B cell (primary cell): ENCODE results near the gene TRIM66.

Experiments
- EZH2 ChIP-seq: IDR thresholded peaks from 2 replicates; pipeline ENCODE4 v1.6.1; 2012; ENCODE audit warnings: borderline replicate concordance, low read depth, mild to moderate bottlenecking, moderate library complexity, low read length; ENCODE audit not compliant: insufficient read depth, poor library complexity, severe bottlenecking
- TF ChIP-seq, protein P1 (sequence below): fragments of 200-600 bp; IDR thresholded peaks from one replicate; pipeline ENCODE4 v1.8.0; 2022; ENCODE audit warnings: antibody characterized with exemption, mild to moderate bottlenecking

DNA sequence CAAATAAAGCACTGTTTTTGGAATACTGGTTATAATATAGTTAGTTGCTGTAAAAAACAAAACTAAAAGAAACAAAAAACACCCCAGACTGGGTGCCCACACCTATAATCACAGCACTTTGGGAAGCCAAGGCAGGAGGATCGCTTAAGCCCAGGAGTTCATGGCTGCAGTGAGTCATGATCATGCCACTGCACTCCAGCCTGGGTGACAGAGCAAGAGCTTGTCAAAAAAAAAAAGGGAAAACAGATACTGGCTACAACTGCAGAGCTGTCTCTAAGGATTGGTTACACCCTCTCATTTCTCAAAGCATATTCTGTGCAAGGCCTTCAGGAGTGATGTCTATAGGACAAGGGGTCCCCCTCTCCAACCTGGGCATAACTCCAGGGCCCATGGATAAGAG lies 73.8 kb downstream of the TRIM66 start:
- TF ChIP-seq, protein P1, sequence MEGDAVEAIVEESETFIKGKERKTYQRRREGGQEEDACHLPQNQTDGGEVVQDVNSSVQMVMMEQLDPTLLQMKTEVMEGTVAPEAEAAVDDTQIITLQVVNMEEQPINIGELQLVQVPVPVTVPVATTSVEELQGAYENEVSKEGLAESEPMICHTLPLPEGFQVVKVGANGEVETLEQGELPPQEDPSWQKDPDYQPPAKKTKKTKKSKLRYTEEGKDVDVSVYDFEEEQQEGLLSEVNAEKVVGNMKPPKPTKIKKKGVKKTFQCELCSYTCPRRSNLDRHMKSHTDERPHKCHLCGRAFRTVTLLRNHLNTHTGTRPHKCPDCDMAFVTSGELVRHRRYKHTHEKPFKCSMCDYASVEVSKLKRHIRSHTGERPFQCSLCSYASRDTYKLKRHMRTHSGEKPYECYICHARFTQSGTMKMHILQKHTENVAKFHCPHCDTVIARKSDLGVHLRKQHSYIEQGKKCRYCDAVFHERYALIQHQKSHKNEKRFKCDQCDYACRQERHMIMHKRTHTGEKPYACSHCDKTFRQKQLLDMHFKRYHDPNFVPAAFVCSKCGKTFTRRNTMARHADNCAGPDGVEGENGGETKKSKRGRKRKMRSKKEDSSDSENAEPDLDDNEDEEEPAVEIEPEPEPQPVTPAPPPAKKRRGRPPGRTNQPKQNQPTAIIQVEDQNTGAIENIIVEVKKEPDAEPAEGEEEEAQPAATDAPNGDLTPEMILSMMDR = no peak
- TF ChIP-seq EZH2 = no peak
